Measurements from ENCODE around the gene TESK1. TPM values are rescaled to one million over a fixed set of nuclear protein-coding genes. Genes with fewer than 3 reads are reported as not detected.

The TESK1 gene
- total RNA-seq, 1 donor from 2014 or later, result 70.2 TPM

- Histone ChIP-seq H3K4me1 (peaks cover 18 to 31% of the 10 kb centered on the region in 2 donors), H3K4me3 (peak overlapping the region; percentile 40 to 64), H3K27ac (peak overlapping the region; percentile 90 to 93), H3K9me3 (no peaks in the 10 kb centered on the region), H3K36me3 (peaks cover 9 to 13% of the 10 kb centered on the region in 2 donors), H3K27me3 (no peaks in the 10 kb centered on the region)
- peak in 1 of 2 donors; percentile 88 for DNase-seq (ENCODE audit: low spot score in 2 of 2)
- no peak for TF ChIP-seq CTCF (IDR thresholded peaks at IDR 0.05)
- intact Hi-C loops (cut with DNase I), result loop anchor here (1.0 to 5.0 kb wide), 2 partner anchors 39 to 124 kb away; no protein-coding TSS in a partner anchor
Measured at GRCh38 chr9:35603506-35603985, 1.5 kb upstream of the TESK1 start.

DNA sequence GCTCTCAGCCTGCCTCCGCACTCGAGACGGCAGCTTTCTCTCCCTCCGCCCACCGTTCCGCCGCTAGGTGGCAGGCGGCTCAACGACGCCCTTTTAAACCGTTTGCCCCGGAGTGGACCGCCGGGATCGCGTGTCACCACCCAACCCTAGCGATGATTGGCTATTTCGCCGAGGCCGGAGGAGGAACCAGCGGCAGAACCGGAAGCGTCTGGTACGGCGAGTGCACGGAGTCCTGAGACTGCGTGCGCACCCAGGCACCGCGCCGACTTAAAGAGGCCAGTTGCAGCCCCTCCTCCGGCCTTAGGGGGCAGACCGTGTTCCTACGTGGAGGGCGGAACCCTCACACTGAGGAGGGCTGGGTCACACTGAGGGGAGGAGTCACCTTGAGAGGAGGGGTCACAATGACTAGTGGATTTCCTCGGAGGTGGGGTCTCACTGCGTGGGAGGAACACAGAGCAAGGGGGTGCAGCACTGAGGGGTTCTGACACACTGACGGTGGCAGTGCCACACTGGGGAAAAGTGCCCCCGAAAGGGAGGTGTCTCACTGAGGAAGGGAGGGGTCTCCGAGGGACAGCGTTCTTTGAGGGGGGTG is 980 bp upstream of the TESK1 start:
- TF ChIP-seq CTCF (IDR thresholded peaks at IDR 0.05), result peak; percentile 89 to 96 (median 93)
- H3K27ac ChIP-seq, result peak overlapping the region; percentile 93 to 95
- intact Hi-C loops (cut with DNase I), result loop anchor here (1.0 to 5.0 kb wide), 7 partner anchors 40 to 489 kb away; partner anchors contain the start of genes ATOSB and TPM2
- H3K4me1 ChIP-seq, result peaks cover 15 to 26% of the 10 kb centered on the region in 2 donors
- no peaks in the 10 kb centered on the region for H3K9me3 ChIP-seq
- H3K36me3 ChIP-seq, result peaks cover 15 to 19% of the 10 kb centered on the region in 2 donors
- peak; percentile 98 to 100 for DNase-seq (ENCODE audit: low spot score in 2 of 2)
- H3K27me3 ChIP-seq, result no peaks in the 10 kb centered on the region
- peak overlapping the region; percentile 92 to 97 for H3K4me3 ChIP-seq

GRCh38 chr9:35605351-35606137 is 482 bp downstream of the TESK1 start:
- H3K4me3 ChIP-seq, result peak overlapping the region; percentile 92 to 97
- peaks cover 14 to 21% of the 10 kb centered on the region in 2 donors for H3K4me1 ChIP-seq
- no peaks in the 10 kb centered on the region for H3K27me3 ChIP-seq
- H3K27ac ChIP-seq, result peak overlapping the region; percentile 70 to 95
- H3K9me3 ChIP-seq, result no peaks in the 10 kb centered on the region
- no peak for TF ChIP-seq CTCF (IDR thresholded peaks at IDR 0.05)
- H3K36me3 ChIP-seq, result peaks cover 23 to 28% of the 10 kb centered on the region in 2 donors
- intact Hi-C loops (cut with DNase I), result loop anchor here (2.0 to 5.0 kb wide), 5 partner anchors 51 to 491 kb away; partner anchors contain the start of genes ATOSB, GBA2, RGP1 and TPM2
- no peak for DNase-seq (ENCODE audit: low spot score in 2 of 2)

GRCh38 chr9:35606138-35606504 is 1.1 kb downstream of the TESK1 start:
- Histone ChIP-seq H3K4me1 (peaks cover 14 to 18% of the 10 kb centered on the region in 2 donors), H3K27ac (peak overlapping the region; percentile 70 to 95)

More at GRCh38 chr9:35606138-35606504, 1.1 kb downstream of the TESK1 start:
- intact Hi-C loops (cut with DNase I), result loop anchor here (5.0 kb wide), 1 partner anchor 141 kb away; the partner anchor contains the start of genes GBA2 and RGP1
- Histone ChIP-seq H3K27me3 (no peaks in the 10 kb centered on the region), H3K4me3 (peak overlapping the region; percentile 92 to 97), H3K9me3 (no peaks in the 10 kb centered on the region), H3K36me3 (peaks cover 23 to 28% of the 10 kb centered on the region in 2 donors)
- no peak for TF ChIP-seq CTCF (IDR thresholded peaks at IDR 0.05)
- DNase-seq (ENCODE audit: low spot score in 2 of 2), result no peak
